ENCODE data around the gene MCFD2.

Gene MCFD2

DNA sequence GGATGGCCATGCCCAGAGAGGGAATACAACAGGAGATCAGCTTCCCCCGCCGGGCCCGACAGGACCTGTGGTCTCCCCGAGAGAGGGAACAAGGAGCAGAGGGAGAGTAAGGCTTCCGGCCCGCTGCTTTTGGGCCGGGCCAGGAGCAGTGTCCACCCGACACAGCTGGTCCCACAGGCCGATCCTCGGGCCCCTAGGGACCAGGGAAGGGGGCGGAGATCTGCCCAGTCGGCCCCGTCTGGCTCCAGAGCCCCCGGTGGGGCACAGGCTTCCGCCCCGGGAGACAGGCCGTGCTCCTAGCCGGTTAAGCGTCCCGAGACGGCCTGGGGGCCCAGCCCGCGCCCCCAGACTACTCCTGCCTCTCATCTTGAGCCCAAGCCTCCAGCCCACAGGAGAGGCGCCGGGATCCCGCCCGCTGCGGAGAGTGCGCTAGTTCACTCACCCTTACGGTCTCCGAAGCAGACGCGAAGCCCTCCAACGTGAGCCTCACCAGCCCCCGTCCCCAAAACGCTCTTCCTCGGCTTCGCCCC lies at the start of gene MCFD2:
Gene MCFD2, minus strand, starts transcription at position 526 of the 530 bp plus-strand sequence. CDS start 6,635 bp downstream, outside the sequence.
- no peak for DNase-seq

DNA sequence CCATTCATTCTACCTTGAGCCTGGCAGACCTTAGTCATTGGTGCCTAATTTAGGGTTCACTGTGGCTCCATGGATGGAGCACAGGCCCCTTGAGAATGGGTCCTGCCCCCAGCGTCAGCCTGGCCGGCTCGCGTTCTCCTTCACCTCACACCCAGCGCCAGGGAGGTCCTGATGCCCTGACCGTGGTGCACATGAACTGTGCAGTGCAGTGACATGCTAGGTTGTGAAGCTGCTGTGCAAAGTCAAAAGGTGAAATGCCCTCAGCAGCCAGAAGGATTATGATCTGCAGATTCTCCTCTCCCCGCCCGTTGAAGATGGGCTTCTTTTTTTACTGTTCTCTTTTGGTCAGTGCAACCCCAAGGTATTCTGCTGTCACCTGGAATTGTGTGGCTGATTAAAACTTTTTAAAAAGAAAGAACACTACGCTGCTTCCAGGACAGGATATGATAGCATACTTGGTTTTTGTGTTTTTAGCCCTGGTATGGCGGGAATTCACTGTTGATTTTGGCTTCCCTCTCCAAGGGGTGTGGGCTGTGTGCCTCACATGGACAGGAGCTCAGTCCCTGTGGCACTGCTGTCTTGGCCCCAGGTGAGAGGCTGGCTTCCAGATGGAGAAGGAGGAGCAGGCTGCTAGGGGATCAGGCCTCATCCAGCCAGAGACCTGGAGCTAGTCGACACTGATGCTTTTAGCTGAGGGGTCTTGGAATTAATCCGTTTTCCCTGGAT lies 49.4 kb upstream of the MCFD2 start:
- DNase-seq, result no peak

- no peak for DNase-seq
Observed at GRCh38 chr2:46963941-46964673, 48.5 kb upstream of the MCFD2 start.

- DNase-seq, result no peak
Observed at GRCh38 chr2:46963210-46963609, 47.6 kb upstream of the MCFD2 start.

GRCh38 chr2:46962751-46963150 lies 47.1 kb upstream of the MCFD2 start:
- no peak for DNase-seq

- no peak for DNase-seq
Observed at GRCh38 chr2:46960618-46961017, 45.0 kb upstream of the MCFD2 start.

DNA sequence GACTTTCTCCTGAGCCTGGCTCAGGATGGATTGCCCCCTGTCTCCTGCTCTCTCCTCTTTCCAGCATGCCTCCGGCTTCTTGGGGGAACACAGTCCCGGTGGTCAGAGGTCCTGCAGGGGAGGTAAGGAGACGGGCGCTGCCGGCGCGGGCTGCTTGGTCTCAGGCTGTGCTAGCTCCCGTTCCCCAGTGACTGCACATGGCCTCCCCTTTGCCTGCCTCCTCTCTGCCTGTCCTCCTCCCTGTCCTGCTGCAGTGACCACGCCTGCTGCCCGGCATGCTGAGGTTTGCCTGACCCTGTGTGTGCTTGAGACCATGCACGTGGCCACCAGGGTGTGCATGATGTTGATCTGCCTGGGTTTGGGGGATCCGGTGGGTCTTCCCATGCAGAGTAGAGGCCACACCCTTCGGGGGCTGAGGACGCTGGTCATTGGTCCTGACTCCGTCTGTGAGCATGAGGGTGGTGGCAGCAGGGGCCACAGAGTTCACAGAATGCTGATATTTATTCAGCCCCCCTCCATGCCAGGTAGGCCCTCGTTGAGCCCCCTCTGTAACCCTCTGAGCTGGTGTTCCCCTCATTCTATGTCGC lies 42.9 kb upstream of the MCFD2 start:
- no peak for DNase-seq

DNA sequence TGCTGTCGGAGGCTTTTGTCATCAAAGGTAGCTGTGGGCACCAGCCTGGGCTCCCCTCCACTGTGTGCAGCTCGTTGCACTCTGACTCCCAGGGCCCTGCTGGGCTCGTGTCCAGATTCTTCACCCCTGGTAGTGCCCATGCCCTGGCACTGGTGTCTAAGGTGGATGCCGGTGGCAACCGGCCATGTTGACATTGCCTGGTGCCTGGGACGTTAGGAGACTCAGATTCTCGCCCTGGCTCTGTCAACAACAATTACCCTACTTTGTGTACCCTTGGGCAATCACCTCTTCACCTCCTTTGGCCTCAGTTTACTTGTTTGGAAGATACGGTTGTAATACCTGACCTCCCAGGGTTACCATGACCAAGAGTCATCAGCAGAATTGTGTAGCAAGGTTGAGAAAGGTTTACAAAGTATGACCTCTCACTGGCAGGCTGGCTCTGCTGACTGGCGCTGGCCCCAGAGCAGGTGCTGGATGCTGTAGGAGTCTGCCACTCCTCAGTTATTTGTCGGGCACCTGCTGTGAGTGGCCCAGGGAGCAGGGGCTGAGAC lies 41.5 kb upstream of the MCFD2 start:
- DNase-seq, result no peak

GRCh38 chr2:46955764-46956163 lies 40.2 kb upstream of the MCFD2 start:
- no peak for DNase-seq

DNA sequence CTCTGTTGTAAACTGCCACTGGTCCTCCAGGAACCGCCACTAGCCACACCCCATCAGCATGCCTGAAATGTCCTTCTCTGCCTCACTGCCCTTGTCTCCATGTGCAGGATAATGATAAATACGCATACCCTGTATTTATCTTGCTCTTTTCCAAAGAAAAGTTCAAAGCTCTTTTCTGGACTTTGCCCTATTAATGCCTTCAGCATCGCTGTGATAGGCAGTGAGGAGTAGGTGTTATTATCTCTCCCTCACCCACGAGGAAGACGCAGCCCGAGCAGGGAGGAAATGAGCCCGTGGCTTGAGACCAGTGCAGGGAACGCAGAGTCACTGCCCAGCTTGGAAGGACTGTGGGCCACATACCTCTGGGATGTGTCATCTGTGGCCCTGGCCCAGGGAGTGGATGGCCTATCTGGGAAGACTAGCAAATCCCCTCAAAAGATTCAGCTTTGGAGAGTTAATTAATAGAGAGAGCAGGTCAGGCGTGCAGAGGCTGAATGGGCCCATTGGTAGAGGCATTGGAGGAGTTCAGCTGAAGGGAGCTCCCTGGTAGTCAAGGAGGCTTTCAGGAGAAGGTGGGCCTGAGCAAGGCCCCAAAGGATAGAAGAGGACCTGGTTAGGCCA lies 39.5 kb upstream of the MCFD2 start:
- DNase-seq, result no peak

DNA sequence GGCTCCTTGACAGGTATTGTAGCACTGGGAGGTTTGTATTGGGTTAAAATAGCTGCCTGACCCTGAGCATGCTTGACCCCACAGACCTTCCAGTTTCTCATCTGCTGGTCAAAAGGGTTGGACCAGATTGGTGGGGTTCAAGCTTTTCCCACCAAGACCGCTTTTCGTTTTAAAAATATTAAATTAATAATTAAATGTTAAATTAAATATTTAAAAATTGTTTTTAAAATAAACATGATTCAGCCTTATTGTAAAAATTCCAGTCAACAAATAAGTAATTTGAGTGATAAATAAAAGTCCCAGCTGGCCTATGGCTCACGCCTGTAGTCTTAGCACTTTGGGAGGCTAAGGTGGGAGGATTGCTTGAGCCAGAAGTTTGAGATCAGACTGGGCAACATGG lies 36.6 kb upstream of the MCFD2 start:
- no peak for DNase-seq

GRCh38 chr2:46951290-46952064 lies 35.9 kb upstream of the MCFD2 start:
- no peak for DNase-seq

DNA sequence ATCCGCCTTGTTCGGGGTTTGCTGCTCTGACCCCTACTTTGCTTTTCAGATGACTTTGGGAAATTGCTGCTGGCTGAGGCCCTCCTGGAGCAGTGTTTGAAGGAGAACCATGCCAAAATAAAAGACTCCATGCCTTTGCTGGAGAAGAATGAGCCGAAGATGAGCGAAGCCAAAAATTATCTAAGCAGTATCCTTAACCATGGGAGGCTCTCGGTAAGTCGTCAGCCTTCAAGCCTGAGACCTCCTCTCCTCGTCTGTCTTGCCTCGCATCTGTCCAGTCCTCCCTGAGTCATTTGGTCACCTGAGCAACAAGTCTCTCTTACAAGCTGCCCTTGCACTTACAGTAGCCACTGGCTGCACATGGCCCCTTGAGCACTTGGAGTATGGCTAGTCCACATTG lies 34.7 kb upstream of the MCFD2 start:
- DNase-seq, result no peak

DNA sequence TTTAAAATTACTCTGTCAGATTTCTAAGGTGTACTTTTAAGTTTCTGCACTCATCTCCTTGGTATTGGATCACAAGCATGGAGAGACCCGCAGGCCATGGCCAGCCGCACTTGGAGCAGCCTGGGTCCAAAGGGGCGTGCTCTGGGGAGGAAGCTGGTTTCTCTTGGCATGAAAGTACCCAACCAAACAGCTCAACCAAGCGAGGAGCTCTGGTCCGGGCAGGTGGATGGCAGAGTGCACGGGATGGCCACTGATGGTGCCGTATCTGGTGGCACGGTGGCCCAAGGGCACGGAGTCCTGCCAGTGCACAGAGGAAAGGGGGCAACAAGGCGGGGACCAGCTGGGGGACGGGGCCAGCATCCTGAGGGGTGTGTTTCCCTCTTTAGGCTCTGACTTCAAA lies 32.2 kb upstream of the MCFD2 start:
- DNase-seq, result no peak

DNA sequence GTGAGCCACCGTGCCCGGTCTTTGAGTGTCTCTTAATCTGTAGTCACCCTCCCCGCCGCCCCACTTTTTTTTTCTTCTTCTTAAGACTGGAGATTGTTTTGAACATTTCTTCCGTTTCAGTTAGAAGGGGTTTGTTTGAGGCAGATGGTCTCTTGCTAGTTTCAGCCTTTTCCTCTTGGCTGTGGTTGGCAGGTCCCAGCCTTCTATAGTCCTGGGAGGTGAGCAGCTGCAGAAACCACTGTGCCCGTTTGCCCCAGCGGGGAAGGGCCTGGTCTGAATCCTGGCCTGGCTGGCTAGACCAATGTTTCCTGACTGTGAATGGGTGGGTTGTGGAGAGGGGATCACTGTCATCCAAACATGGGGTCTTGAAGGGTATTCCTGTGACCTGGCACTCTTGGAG lies 30.1 kb upstream of the MCFD2 start:
- DNase-seq, result no peak

DNA sequence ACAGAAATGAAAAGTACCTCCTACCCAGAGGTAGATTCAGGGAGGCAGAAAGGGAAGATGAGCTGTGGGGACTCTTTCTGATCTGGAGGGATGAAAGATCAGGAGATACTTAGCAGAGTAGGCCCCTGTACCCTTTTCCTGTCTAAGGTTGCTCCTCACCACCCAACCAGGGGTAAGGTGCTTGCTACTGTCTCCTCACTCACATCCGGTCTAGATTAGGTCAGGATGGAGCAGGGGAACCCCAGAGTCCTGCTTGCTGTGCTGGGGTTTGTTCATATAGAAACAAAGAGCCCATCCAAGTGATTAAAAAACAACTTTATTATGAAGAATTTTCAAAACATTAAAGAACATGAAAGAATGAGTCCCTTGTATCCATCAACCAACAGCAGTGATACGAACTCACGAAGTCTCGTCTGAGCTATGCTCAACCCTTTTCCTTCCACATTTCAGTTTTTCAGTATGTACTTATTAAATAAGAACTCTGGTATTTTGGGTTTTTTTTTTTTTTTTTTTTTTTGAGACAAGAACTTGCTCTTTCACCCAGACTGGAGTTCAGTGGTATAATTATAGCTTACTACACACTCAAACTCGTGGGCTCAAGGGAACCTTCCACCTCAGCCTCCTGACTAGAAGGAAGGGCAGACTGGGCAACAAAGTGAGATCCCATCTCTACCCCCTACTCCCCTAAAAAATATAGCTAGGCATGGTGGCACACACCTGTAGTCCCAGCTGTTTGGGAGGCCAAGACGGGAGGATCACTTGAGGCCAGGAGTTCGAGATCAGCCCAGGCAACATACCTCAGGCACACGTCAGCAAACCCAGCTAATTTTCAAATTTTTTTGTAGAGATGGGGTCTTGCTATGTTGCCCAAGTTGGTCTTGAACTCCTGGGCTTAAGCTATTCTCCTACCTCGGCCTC lies 28.5 kb upstream of the MCFD2 start:
- DNase-seq, result peak; percentile 71

DNA sequence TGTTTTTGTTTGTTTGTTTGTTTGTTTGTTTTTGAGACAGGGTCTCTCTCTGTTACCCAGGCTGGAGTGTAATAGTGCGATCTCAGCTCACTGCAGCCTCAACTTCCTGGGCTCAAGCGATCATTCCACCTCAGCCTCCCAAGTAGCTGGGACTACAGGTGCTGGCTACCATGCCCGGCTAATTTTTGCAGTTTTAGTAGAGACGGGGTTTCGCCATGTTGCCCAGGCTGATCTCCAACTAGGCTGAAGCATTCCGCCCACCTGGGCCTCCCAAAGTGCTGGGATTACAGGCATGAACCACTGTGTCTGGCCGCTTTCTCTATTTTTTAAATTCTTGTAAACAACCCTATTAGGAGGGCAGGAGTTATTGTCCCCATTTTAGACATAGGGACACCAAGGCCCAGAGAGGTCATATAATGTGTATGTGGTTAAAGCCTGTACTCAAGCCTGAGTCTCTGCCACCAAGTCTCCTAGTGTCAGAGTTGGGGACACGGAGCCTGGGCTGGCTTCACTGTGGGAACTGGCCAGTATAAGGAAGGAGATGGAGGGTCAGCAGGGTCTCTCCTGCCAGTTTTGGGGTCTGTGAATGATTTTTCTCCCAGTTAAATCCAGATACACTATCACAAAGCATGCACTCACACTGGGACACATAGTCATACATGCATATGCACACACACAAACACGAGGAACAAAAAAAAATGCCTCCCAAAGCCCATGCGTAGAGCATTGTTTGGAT lies 27.5 kb upstream of the MCFD2 start:
- DNase-seq, result no peak

GRCh38 chr2:46942143-46942526 lies 26.5 kb upstream of the MCFD2 start:
- peak; percentile 82 for DNase-seq

GRCh38 chr2:46939626-46940359 lies 24.2 kb upstream of the MCFD2 start:
- DNase-seq, result no peak

DNA sequence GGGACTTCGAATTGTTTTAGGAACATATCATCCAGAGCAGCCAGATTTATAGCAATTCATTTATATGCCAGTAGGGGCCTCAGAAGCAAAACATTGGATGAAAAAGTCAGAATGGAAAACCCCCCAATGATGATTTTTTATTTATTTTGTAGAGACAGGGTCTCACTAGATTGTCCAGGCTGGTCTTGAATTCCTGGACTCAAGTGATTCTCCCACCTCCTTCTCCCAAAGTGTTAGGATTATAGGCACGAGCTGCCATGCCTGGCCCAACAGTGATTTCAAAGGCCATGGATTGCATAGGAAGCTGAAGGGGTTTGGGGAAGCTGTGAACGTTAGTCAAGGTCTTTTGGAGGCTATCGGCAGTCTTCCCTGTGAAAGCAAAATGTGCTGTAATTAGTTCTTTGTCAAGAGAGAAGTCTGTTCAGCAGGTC lies 21.9 kb upstream of the MCFD2 start:
- no peak for DNase-seq
